ENCODE measurements around the gene ARG2.

The ARG2 gene

DNA sequence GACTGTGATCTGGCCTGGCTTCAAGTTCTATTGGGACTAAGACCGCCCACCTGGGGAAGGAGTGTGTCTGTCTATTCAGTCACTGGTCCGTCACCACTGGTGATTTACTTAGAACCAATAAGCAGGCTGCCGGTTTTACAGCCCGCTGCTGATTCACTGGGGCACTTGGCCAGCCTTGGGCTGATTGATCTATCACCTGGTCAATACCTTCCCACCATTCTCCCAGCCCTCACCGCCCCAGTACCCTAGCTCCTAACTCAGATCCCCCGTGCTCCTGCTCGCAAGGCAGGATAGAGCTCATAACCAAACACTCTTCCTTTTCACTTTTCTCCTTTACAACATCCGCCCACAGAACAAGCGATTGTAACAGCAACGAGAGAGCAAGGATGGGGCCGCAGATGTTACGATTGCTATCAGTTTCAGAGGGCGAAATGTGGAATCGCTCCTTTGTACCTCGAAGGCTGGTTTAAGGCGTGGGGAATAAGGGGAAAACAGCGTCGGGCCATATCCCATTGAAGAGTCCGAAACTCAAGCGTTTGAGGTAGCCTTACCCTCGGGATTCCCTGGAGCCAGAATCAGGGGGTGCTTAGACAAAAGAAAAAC, 75.2 kb downstream of the ARG2 start:
- peak; percentile 65 for DNase-seq

DNA sequence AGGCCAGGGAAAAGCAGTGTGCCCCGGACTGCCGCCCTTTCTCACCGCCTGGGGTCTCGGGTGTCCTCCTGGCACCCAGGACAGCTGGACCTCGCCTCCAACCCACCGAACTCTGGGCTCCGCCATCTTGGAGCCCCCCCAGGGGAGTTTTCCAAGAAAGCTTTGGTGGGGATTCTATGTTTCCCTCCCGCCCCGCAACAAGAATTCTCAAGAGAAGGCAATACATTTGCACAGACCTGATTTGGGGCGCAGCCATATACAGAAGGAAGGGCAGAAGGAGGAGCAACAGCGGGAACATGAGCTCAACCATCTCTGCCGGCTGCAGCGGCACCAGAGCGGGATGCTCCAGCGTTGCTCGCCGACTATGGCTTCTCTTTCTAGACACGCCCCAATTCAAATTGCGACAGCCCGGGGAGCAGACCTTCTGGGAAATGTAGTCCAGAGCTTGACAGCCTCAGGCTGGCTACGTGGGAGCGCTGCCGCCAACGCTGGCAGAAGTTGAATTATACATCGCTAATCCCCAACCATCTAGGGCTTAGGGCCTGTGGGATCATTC, 75.8 kb downstream of the ARG2 start, which contains the start of gene RDH11:
RDH11 (minus strand) TSS at position 371 of the 556 bp plus-strand sequence; CDS start at position 310, 61 bp downstream.
- DNase-seq, result peak; percentile 84

DNA sequence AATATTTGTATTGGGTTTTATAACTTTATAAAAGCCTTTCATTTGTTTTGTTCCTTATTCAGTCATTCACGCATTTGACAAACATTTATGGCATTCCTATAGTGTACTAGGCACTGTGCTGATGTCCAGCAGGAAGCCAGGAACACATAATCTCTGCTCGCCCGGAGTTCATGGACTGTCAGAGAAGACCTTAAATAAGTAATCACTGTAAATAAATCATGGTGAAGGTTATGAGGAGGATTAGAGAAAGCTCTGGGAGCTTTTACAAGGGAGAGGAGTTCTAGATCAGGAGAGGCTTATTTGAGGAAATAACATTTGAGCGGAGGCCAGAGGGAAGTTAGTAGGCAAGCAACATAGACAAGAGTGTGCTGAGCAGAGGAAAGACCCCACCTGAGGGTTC, 77.3 kb downstream of the ARG2 start:
- DNase-seq, result no peak

DNA sequence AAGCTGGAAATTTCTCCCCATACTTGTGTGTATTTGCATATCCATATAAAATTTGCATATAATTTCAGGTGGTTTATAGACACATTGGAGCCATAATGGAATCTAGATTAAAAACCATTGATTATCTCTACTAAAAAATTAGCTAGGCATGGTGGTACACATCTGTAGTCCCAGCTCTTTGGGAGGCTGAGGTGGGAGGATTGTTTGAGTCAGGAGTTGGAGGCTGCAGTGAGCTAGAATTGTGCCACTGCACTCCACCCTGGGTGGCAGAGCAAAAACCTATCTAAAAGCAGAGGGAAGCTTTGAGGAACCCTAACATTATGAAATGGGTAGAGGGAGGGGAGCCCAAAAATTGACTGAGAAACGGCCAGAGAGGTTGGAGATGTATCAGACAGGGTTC, 78.5 kb downstream of the ARG2 start:
- DNase-seq, result no peak
